HG03060 (cell line): Measurements from ENCODE around the gene PID1.

Experiments
- ATAC-seq: cut with Tn5 transposase; IDR thresholded peaks from one replicate; pipeline ENCODE4 v1.9.1; 2021; ENCODE audit warnings: low read depth, moderate number of reproducible peaks; ENCODE audit not compliant: unreplicated experiment

PID1 gene

DNA sequence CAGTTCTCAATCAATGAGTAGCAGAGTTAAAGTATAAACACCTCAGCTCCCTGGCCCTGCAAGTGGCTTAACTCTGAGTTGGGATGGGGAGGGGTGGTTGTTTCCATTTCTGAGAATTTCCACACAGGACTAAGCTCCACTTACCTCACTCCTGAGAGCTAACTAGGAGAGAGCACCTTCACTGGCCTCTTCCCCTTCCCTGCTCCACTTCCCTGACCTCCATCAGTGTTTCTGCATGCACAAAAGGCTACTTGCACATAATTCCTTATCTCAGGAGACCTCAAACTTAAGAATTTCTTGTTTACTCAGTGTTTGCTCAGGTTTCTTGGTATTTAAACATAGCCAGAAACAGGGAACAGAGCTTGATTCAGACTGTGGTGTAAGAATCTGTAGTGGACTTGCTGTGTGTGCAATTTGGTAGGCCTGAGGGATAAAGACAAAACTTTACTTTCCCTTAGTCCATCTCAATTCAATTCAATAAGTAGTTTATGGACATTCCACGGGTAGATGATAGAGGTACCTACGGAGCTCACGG lies 97.2 kb downstream of the PID1 start:
- ATAC-seq: no peak

DNA sequence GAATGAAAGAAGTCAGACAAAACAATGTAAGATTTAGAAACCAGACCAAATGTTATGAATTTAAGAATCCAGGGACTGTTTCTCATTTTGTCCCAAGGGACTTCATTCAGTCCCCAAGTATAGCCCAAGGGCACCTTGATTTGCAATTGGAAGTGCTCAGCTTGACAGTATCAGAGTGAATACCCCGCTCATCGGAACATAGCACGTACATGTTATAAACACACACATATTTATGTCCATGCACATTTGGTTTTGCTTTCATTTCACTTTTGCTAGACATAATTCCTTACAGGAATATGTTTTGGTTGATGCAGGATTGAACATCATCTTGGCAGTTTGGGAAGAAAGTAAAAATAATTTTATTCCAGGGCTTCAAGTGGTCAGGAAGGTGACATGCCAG lies 100.2 kb downstream of the PID1 start:
- ATAC-seq: no peak

DNA sequence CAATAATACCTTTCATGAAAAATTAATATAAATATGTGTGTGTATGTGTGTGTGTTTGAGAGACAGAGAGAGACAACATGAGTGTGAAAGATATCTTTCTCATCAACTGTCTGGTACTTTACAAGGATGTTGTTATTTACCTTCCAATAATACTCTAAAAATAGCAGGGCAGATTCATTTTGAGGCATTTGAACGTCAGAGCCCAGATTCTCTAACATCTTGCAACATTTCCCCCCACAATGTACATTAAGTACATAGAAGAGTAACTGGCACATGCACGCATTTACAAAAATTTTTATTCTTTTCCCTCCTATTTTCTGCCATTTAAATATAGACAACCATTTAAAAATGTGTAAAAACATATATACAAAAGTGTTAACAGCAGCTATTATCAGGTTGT lies 100.9 kb downstream of the PID1 start:
- ATAC-seq: no peak

DNA sequence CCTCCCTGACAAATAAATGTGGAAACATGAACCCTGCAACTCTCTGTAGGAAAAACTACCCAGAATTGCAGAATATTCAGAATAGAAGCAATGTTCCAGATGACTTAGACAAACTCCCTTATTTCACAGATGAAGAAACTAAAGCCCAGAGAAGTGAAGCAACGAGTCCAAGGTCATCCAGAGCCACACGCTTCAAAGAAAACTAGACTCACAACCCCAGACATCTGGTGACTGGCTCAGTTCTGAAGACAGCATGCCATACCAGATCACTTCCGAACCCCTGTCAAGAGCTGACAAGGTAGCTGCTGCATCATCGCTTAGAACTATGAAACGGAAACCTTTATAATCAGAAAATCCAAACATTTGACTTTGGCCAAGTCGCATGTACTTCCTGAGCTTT lies 101.3 kb downstream of the PID1 start:
- no peak for ATAC-seq

DNA sequence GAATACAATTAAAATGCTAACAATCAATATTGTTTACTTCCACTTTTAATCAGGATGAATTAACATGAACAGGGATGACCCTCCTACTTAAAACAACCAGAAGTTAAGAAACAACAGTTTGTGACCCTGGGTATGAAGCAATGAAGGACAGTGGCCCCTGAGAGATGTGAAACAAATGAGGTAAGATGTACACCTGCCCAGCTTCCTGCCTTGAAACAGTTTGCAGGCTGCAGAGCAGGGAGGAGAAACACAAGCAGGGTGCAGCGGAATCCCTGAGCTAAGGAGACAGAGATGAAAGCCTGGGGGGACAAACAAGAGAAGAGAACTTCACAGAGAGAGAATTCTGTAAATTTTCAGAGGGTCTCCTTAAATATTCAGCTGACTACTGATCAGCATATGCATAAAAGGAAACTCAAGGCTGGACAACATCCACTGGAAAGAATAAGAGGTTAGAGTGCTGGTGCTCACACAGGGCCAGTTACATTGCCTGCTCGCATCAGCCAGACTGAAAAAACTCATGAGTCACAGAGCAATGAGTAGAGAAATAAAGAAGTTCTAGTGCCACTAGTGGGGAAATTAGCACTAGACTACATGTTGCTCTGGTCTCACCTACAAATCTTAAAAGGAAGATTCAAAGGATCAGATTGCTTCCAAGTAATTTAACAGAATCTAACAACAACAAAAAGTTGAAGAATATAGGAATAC lies 106.4 kb downstream of the PID1 start:
- ATAC-seq: no peak

DNA sequence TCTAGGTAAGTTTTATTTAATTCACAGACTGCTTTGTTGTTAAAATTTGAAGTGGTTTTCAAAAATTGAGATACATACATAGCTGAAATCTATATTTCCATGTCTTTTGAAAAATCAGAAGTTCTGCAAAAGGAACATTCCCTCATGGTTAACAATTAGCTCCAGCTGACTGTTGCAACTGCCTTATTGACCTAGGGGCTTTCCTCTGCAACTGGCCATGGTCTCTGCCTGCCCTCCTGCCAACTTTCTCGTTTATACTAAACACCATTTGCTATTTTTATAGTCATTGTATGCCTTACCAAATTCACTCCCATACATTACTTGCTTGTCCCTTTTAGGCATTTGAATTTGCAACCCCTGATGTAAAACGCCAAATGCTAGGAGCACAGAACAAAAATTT lies 107.2 kb downstream of the PID1 start:
- ATAC-seq: no peak

DNA sequence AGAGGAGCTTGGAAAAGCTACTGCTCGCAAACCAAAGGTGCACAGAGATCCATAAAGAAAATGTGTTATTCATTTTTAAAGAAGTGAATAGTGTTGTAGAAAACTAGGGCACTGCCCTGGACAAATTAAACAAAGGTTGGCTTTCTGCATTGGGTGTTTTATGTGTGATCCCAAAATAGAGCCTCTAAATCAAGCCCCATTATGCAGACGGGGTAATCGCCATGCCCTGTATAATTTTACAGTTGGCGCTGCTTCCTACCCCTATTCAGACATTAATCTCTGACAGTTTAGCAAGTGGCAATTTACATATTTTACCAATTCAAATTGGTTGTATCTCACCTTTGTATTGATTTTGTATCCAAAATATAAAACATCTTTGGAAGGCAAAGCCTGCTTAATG lies 109.1 kb downstream of the PID1 start:
- ATAC-seq: no peak

DNA sequence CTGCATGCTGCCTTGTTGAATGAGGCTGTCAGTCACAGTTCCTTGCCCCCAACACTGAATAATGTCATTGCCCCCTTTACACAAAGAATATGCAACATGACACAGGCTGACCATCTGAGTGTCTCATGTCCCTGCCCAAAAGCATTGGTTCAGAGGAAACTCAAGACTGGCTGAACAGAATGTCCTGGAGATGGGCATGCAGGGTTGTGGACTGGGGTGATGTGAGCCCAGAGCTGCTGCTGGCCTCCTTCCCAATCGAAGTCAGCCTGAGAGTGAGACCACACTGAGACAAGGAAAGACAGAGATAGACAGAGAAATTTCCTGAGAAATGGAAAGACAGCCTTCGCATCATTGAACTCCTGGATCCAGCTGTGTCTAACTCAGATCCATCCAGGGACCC lies 110.1 kb downstream of the PID1 start:
- no peak for ATAC-seq

DNA sequence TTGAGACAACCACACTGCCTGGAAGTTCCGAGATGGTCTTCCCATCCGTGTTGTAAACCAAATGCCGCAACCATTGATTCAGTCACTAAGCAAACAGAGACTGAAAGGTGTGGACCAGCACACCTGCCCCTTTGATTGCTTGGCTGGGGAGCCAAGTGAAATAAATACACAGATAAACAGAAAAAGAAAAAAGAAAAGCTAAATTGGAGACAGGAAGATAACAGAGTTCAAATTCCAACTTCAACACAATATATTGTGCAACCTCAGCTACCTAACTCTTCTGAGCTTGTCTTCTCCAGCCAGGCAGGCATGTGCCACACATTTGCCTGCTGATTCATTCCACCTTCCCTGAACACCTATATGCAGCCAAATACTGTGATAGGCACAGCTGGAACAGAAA lies 110.9 kb downstream of the PID1 start:
- ATAC-seq: no peak

DNA sequence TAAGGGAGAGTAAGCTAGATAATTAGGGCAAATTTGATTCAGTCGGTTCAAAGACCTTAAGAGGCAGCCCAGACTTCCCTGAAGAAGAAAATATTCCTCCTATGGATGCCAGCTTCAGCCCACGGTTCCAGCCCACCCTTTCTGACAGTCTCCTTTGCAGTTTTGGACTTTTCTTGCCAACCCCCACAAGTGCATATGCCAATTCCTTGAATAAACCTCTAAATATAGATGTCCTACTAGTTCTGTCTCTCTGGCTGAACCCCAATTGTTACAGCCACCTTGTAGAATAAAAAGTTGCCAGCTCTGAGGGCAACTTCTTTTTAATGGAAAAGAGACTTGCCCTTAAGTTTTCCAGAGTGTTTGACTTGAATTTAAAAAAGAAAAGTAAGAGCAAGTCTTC lies 111.7 kb downstream of the PID1 start:
- ATAC-seq: no peak

DNA sequence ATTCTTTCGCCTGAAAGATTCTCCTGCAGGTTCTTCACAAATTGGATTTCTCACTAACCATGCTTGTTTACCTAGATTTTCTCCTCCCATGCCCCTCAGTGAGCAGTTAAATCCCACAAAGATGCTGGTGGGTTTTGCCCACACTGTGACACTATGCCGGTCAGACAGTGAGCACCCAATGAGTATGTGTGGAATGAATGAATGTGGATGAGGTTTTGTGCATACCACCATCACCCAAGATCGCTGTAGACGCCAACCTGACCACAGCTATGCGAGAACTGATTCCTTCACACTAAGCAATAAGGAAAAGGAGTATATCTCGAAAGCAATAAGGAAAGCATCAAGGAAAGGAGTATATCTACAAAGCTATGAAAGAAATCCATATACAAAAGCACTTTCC lies 116.7 kb downstream of the PID1 start:
- ATAC-seq: no peak

DNA sequence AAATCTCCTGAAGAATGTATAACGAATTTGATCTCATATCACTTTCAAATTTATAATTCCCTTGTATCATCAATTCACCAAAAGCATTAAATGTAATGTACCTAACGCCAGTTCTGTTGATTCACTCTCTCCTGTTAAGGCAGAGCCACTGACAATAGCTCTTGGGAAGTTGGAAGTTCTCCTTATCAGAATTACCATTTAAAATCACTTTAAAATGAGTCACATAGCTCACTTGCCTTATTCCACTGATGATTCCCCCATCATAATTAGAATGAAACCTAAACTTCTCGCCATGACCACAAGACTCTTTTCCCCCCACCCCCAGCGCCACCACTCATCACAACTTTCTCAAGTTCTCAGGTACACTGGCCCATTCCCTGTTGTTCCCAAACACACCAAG lies 117.1 kb downstream of the PID1 start:
- ATAC-seq: no peak

DNA sequence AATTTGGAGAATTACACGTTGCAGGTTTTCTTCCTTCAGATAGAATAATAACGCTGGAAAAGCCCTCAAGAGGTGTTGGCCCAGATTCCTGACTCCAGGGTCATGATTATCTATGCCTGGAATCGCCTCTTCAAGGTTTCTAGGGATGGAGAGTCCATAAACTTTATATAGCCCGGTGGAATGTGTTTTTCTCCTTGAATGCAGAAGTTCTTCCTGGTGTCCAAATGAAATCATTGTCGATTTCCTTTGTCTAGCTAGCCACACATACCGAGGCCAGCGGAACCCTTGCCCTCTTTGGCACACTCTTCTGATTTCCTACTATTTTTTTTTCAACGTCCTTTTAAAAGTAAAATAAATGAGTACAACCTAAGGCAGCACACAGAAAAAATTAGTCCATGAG lies 117.8 kb downstream of the PID1 start:
- ATAC-seq: no peak

DNA sequence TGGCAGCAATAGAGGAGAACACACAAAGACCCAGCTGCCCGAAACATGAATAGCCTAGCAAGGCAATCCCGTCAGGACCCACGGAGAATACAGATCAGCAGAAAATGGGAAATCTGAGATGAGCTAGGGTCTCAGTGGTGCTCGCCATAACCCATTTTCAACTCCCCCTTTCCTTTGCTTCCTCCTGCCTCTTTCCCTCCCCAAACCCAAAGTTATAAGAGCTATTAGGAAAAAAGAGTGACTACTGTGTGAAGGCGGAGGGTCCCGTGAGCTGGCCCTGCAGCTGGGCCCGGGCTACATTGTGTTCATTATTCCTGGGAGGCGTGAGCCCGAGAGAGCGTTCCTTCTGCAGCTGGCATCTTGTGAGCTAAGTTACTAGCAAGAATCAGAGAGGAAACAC lies 118.4 kb downstream of the PID1 start:
- ATAC-seq: no peak

DNA sequence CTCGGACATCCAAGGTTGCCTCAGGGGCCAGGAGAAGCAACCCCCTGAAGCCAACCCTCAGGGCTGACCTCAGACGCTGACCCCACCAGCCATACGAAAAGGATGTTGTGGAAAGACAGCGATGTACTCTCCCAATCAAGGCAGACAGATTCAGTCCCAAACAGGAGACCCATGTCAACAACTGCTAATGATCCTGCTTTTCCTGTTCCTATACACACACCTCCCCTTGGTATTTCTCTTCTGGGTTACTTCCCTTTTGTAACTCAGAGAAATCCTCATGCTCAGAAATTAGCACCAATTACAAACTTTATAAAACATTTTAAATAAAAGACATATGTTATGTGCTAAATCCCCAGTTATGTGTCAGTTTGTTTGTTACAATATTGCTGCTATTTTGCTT lies 120.8 kb downstream of the PID1 start:
- no peak for ATAC-seq

DNA sequence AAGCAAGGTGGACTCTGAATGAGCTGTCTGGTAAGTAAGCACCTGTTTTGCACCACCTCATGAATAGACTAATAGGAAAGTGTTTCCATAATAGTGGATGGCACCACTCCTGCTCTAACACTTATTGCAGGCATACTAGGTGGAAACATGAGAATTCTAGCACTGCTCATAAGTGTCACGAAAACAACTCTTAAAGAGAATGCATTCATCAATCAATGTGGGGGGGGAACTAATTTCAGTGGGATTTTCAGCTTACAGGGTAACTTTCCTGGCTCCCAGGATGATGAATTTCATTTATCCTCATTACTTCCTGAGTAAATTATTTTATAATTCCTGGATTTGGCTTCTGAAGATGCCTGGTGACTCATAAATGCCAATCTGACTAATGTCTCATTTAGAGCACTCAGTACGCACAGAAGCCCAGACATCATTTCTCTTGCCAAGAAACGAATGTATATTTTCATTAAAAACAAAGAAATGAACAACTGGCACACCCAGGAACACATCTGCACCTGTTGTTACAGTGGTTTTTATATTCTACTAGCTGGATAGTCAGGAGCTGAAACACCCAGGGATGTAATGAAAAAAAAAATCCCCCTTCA lies 129.6 kb downstream of the PID1 start:
- no peak for ATAC-seq

DNA sequence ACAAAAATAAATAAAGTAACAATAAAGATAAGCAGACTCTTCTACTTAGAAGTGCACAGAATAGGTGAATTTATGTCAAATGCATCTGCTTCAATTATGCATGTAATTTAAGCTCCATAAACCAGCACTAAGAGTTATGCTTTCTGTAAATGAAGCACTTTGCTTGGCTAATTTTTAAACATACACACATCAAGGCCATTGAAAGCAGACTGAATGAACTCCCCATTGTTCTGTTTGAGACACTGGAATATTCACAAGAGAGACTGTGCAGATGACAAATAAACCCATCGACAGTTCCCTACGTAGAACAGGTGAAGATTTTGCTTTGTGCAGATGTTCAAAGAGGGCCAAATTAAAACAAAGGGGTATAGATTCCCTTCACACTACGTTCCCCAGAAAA lies 133.4 kb downstream of the PID1 start:
- no peak for ATAC-seq

DNA sequence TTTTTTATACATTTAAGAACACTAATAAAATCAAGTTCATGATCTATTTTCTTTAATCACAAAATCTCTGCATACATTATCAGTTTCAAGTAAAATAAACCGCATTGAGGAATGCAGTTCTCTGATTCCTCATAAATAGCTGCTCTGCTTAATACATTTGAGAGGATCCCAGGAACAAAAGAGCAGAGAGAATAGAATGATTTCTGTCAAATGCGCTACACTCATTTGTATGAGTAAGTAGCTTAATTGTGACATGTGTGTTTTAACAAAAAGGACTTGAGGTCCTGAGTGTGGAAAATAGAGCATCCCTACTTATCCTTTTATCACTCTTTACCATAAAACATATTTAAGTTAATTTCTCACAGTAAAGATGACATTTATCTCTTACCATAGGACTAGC lies 134.0 kb downstream of the PID1 start:
- ATAC-seq: no peak

DNA sequence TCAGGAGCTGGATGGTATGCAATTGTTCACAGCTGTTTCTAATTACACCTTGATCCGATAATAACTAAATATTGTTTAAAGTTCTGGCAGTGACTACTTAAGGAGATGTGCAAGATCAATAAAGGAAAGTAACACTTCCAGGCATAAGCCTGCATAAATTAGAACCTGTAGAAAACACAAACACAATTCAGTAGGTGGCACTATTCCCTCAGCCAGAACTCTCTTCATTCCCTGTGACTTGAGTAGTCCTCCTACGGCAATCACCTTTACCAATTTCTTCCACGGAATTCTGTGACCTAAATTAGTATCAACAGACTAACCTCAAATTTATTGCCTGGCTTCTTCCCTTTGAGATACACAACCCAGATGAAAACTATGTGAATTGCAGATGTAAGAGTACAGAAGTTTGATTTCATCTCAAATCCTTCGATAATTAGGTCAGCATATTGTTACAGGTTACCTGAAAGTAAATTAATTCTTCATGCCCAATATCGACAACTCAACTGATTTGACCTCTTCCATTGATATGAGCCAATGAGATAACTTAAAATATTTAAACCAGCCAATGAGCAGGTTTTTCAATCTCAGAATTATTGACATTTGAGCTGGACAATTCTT lies 137.8 kb downstream of the PID1 start:
- ATAC-seq: no peak

DNA sequence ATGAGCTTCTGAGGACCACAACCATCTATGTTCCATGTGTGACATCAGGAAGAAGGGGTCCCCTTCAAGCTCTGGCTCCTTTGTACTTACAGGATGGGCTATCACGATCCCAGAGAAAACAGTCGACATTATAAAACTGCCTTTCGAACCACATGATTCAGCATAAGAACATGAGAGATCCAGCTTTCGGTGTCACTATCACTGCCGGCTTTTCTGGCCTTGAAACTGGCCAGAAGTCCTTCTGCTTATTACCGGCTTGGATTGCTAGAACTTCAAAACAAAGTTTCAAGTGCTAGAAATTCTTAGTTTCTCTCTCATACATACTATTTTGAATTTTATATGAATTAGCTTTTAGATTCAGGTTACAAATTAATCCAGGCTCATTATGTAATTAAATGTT lies 138.9 kb downstream of the PID1 start:
- ATAC-seq: no peak

DNA sequence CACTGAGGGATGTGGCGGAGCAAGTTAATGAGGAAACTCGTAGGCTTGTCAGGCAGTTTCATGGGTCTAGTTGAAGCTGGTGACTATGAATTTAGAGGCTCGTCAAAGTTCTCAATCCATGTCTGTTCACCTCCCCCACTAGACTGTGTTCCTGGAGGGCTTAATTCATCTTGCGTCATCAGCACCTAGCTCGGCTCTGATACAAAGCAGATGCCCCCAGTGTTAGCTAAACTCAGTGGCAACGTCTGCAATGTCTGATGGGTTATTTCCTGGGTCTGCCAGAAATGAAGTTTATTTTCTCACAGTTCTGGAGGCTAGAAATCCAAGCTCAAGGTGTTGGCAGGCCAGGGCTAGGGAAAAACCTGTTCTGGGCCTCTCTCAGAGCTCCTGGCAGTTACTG lies 140.6 kb downstream of the PID1 start:
- no peak for ATAC-seq

DNA sequence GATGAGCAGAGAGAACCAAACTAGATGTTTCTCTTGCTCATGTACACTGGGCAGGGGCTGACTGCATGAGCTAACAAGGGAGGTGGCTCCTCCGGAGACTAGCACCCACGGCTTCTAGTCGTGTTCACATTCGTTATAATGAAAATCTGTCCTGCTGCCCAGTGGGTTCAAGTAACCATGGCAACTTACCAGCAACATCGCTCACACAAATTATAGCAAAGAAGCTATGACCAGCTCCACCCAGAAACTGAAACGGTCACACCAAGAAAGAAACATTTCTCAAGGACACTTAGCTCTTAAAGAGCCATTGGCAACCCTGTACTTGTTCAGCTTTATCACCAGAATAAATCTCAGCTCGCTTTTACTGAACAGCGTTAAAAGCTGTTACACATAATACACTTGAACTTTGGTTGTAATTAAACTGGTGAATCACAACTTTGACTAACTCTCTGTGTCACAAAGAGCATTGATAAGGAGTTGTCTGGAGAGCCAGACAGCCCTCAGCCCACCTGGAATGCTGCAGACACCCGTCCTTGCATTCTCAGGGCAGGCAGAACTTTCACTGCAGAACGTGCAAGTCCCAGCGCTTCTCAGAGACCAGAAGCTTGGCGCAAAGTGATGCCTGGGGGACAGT lies 141.2 kb downstream of the PID1 start:
- no peak for ATAC-seq
